ENCODE measurements around the gene ADARB2. TPM values are rescaled to one million over a fixed set of nuclear protein-coding genes. Genes with fewer than 3 reads are reported as not detected.

Gene ADARB2
- polyA plus RNA-seq, 3 donors = not detected

DNA sequence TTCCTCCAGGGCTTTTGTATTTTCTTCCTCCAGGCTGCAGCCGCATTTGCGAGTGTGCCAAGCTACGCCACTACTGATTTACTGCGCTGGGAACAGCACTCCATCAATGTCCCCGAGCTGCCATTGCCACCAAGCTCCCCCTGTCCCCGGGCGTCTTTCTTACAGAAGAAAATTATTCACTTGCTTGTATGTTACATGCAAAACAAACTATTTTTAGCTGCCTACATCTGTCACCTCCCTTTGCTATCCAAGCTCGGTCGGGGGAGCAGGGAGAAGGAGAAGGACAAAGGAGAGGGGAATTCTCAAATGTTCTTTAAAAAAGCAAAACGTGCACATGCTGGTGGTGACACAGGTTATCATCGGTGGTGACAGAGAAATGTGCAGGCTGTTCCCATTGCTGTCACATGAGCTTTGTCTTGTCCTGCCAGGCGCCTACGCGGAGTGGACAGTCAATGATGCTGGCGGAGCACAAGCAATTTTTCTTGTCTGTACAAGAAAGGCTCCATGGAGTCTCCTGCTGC lies 93.1 kb downstream of the ADARB2 start:
- H3K9me3 ChIP-seq (replicated peaks in 1 of 2; ENCODE audit: control insufficient read depth in 1 of 2, insufficient read depth in 1 of 2, low read length in 2 of 2) = no peaks in the 10 kb centered on the region
- H3K27me3 Mint-ChIP-seq (ENCODE audit: low read depth in 3 of 3) = no peaks in the 10 kb centered on the region
- H2AFZ ChIP-seq (ENCODE audit: insufficient read depth, low read depth, low read length, poor library complexity, severe bottlenecking) = no peak overlapping the region
- no peaks in the 10 kb centered on the region for H3K79me2 ChIP-seq (ENCODE audit: insufficient read depth, low read length)
- no peak overlapping the region for H3K4me3 Mint-ChIP-seq
- no peak overlapping the region for H3K4me2 ChIP-seq (replicated peaks; ENCODE audit: extremely low read depth, low read length, poor library complexity, severe bottlenecking)
- H3K9me3 Mint-ChIP-seq = peaks cover 0 to 2% (median 0%) of the 10 kb centered on the region in 7 donors
- no peaks in the 10 kb centered on the region for H3K4me1 ChIP-seq (ENCODE audit: control insufficient read depth in 1 of 2, insufficient read depth in 2 of 2, low read length in 2 of 2)
- no peaks in the 10 kb centered on the region for H3K4me1 Mint-ChIP-seq
- no peak overlapping the region for H3K27ac Mint-ChIP-seq
- no peak overlapping the region for H3K27ac ChIP-seq (ENCODE audit: low read depth in 1 of 2, low read length in 2 of 2)
- H3K9ac ChIP-seq (ENCODE audit: insufficient read depth, low read length, poor library complexity, severe bottlenecking) = no peak overlapping the region
- no peaks in the 10 kb centered on the region for H4K20me1 ChIP-seq (ENCODE audit: insufficient read depth, low read length)
- no peaks in the 10 kb centered on the region for H3K36me3 ChIP-seq (replicated peaks in 1 of 2; ENCODE audit: control insufficient read depth in 1 of 2, insufficient read depth in 2 of 2, low read length in 2 of 2)
- intact Hi-C loops (cut with micrococcal nuclease) = no loop called here
- TF ChIP-seq, protein P1, sequence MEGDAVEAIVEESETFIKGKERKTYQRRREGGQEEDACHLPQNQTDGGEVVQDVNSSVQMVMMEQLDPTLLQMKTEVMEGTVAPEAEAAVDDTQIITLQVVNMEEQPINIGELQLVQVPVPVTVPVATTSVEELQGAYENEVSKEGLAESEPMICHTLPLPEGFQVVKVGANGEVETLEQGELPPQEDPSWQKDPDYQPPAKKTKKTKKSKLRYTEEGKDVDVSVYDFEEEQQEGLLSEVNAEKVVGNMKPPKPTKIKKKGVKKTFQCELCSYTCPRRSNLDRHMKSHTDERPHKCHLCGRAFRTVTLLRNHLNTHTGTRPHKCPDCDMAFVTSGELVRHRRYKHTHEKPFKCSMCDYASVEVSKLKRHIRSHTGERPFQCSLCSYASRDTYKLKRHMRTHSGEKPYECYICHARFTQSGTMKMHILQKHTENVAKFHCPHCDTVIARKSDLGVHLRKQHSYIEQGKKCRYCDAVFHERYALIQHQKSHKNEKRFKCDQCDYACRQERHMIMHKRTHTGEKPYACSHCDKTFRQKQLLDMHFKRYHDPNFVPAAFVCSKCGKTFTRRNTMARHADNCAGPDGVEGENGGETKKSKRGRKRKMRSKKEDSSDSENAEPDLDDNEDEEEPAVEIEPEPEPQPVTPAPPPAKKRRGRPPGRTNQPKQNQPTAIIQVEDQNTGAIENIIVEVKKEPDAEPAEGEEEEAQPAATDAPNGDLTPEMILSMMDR (IDR thresholded peaks at IDR 0.05) = no peak
- H3K27me3 ChIP-seq (ENCODE audit: control insufficient read depth in 2 of 2, insufficient read depth in 2 of 2, low read length in 2 of 2) = no peaks in the 10 kb centered on the region
- H3K4me3 ChIP-seq (replicated peaks in 1 of 3; ENCODE audit: low read depth in 2 of 3, low read length in 3 of 3) = no peak overlapping the region
- WGBS (ENCODE audit: insufficient coverage) = 90% methylated on average over 11 of the region's 15 CpGs
- H3K36me3 Mint-ChIP-seq = no peaks in the 10 kb centered on the region
- no peak for DNase-seq

DNA sequence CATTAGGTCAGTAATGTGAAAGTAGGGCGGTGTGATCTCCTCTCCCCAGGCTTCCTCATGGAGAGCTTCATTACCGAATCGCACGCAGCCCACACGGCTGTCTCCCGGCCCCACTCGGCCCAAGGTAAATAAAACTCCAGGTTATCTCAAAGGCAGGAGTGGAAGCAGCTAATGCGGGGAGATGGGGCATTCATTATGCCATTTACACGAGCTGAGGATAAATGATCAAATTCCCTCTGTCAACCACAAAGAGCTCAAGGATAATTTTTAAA lies 93.5 kb downstream of the ADARB2 start:
- Histone ChIP-seq H4K20me1 (ENCODE audit: insufficient read depth, low read length) (no peaks in the 10 kb centered on the region), H3K9ac (ENCODE audit: insufficient read depth, low read length, poor library complexity, severe bottlenecking) (no peak overlapping the region), H3K9me3 (replicated peaks in 1 of 2; ENCODE audit: control insufficient read depth in 1 of 2, insufficient read depth in 1 of 2, low read length in 2 of 2) (no peaks in the 10 kb centered on the region), H2AFZ (ENCODE audit: insufficient read depth, low read depth, low read length, poor library complexity, severe bottlenecking) (no peak overlapping the region), H3K4me2 (replicated peaks; ENCODE audit: extremely low read depth, low read length, poor library complexity, severe bottlenecking) (no peak overlapping the region), H3K36me3 (replicated peaks in 1 of 2; ENCODE audit: control insufficient read depth in 1 of 2, insufficient read depth in 2 of 2, low read length in 2 of 2) (no peaks in the 10 kb centered on the region), H3K4me1 (ENCODE audit: control insufficient read depth in 1 of 2, insufficient read depth in 2 of 2, low read length in 2 of 2) (no peaks in the 10 kb centered on the region), H3K27ac (ENCODE audit: low read depth in 1 of 2, low read length in 2 of 2) (no peak overlapping the region), H3K27me3 (ENCODE audit: control insufficient read depth in 2 of 2, insufficient read depth in 2 of 2, low read length in 2 of 2) (no peaks in the 10 kb centered on the region), H3K79me2 (ENCODE audit: insufficient read depth, low read length) (no peaks in the 10 kb centered on the region), H3K4me3 (replicated peaks in 1 of 3; ENCODE audit: low read depth in 2 of 3, low read length in 3 of 3) (no peak overlapping the region)
- DNase-seq = no peak
- Mint-ChIP-seq H3K9me3 (peaks cover 0 to 2% (median 0%) of the 10 kb centered on the region in 7 donors), H3K27me3 (ENCODE audit: low read depth in 3 of 3) (no peaks in the 10 kb centered on the region), H3K4me1 (no peaks in the 10 kb centered on the region), H3K27ac (no peak overlapping the region), H3K4me3 (no peak overlapping the region), H3K36me3 (no peaks in the 10 kb centered on the region)
- TF ChIP-seq, protein P1 (IDR thresholded peaks at IDR 0.05) = no peak
- 84% methylated on average over 8 of the region's 9 CpGs for WGBS (ENCODE audit: insufficient coverage)
- intact Hi-C loops (cut with micrococcal nuclease) = no loop called here
